Activated CD8-positive, alpha-beta memory T cell treated with anti-CD3 and anti-CD28 coated beads for 4 hours (primary cell): ENCODE measurements around the gene HMGCR.

Experiments used
- DNase-seq, 2 donors: peaks; one replicate each; pipeline ENCODE4 v3.0.0-alpha.2; 2020; ENCODE audit warnings: low read depth in 2 of 2

HMGCR gene

GRCh38 chr5:75340714-75341478, 3.9 kb downstream of the HMGCR start:
- DNase-seq, result no peak

GRCh38 chr5:75341934-75342333, 4.9 kb downstream of the HMGCR start:
- no peak for DNase-seq

GRCh38 chr5:75342836-75343235, 5.8 kb downstream of the HMGCR start:
- DNase-seq, result no peak

GRCh38 chr5:75348241-75348640, 11.2 kb downstream of the HMGCR start:
- DNase-seq, result no peak

- no peak for DNase-seq
Measured at GRCh38 chr5:75349663-75350062, 12.6 kb downstream of the HMGCR start.

GRCh38 chr5:75351139-75351926, 14.3 kb downstream of the HMGCR start:
- no peak for DNase-seq

GRCh38 chr5:75355236-75355635, 18.2 kb downstream of the HMGCR start:
- DNase-seq, result no peak

GRCh38 chr5:75356719-75357118, 19.7 kb downstream of the HMGCR start:
- DNase-seq, result no peak

GRCh38 chr5:75358117-75358516, 21.1 kb downstream of the HMGCR start:
- DNase-seq, result no peak

- no peak for DNase-seq
Measured at GRCh38 chr5:75361310-75361709, 24.3 kb downstream of the HMGCR start.

GRCh38 chr5:75362474-75362975, 25.5 kb downstream of the HMGCR start:
- no peak for DNase-seq

- DNase-seq, result no peak
Measured at GRCh38 chr5:75363111-75363510, 26.1 kb downstream of the HMGCR start.

- no peak for DNase-seq
Measured at GRCh38 chr5:75363726-75364495, 26.9 kb downstream of the HMGCR start.

GRCh38 chr5:75364571-75365280, 27.7 kb downstream of the HMGCR start:
- DNase-seq, result no peak

- DNase-seq, result no peak
Measured at GRCh38 chr5:75365740-75366139, 28.7 kb downstream of the HMGCR start.

GRCh38 chr5:75366787-75367186, 29.8 kb downstream of the HMGCR start:
- DNase-seq, result no peak

GRCh38 chr5:75367401-75367800, 30.4 kb downstream of the HMGCR start:
- DNase-seq, result no peak

- no peak for DNase-seq
Measured at GRCh38 chr5:75368391-75368790, 31.4 kb downstream of the HMGCR start.

GRCh38 chr5:75373862-75374261, 36.8 kb downstream of the HMGCR start:
- no peak for DNase-seq

- DNase-seq, result no peak
Measured at GRCh38 chr5:75374394-75374814, 37.4 kb downstream of the HMGCR start.

GRCh38 chr5:75375414-75375813, 38.4 kb downstream of the HMGCR start:
- no peak for DNase-seq

GRCh38 chr5:75380099-75380498, 43.1 kb downstream of the HMGCR start:
- no peak for DNase-seq
